NCI-H187 treated with DMSO at 0.1 percent for 48 hours (cell line): Measurements from ENCODE around the gene ABLIM2.
"Not testable (repeated sequence)": the region's sequence is repeated elsewhere in the genome, so short reads cannot be mapped to it uniquely, and the experiment has no call there.

Experiments
- DNase-seq: peaks from one replicate; lab custom pipeline; 2025; lab: John Stamatoyannopoulos, UW

Gene ABLIM2

DNA sequence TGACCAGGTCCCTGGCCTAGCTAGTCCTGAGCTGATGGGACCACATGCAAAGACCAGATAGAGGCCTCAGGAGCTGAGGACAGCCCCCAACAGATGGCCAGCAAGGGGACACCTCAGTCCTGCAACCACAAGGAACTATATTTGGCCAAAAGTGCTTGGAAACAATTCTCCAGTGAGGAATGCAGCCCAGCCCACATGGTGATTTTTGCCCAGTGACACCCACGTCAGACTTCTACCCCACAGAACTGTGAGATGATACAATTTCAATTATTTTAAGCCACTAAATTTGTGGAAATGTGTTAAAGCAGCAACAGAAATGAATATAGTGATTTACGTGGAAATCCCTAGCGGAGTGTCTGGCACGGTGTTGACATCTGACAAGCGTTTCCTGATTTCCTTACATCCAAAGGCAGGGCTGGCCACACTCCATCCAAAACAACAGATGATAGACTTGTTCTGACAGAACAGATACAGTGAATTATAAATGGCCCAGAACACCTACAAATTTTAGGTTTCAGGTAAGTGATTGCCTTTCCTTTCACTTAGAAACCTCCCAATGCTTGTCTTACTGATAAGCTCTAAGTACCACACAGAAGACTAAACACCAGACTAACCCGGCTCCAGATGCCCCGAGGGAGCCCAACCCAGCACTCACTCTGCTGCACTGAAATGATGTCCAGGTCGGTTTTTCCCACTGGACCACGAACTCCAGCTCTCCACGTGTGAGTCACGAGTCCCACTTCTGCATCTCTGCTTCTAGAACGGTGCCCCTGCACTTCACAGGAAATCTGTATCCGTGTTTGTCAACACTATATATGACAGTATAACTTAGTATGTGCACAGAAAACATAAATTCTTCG is 224.7 kb downstream of the ABLIM2 start:
- DNase-seq: no peak

- no peak for DNase-seq
Measured at GRCh38 chr4:7932287-7932686, 226.3 kb downstream of the ABLIM2 start.

GRCh38 chr4:7929118-7929951 is 229.3 kb downstream of the ABLIM2 start:
- DNase-seq: no peak

- DNase-seq: no peak
Measured at GRCh38 chr4:7928711-7929110, 229.9 kb downstream of the ABLIM2 start.

GRCh38 chr4:7926822-7927221 is 231.8 kb downstream of the ABLIM2 start:
- DNase-seq: no peak

DNA sequence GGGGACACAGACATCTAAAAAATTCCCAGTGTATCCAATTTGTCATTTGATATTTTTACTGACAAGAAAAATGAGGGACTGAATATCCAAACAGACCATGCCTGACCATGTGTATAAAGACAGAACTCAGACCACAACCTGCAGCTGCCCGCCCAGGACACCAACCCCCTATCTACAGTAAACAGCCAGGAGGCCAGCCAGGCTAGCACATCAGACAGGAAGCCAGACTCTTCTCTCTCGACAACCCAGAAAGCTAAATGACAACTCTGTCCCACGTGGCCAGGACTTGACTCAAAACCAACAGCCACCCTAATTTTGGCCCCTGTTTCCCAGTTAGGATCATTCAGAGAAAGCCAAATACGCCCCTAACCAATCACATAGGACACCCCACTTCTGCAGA is 234.0 kb downstream of the ABLIM2 start:
- no peak for DNase-seq

- no peak for DNase-seq
Measured at GRCh38 chr4:7924163-7924562, 234.4 kb downstream of the ABLIM2 start.

GRCh38 chr4:7922466-7922865 is 236.1 kb downstream of the ABLIM2 start:
- DNase-seq: no peak

- no peak for DNase-seq
Measured at GRCh38 chr4:7918981-7919380, 239.6 kb downstream of the ABLIM2 start.

DNA sequence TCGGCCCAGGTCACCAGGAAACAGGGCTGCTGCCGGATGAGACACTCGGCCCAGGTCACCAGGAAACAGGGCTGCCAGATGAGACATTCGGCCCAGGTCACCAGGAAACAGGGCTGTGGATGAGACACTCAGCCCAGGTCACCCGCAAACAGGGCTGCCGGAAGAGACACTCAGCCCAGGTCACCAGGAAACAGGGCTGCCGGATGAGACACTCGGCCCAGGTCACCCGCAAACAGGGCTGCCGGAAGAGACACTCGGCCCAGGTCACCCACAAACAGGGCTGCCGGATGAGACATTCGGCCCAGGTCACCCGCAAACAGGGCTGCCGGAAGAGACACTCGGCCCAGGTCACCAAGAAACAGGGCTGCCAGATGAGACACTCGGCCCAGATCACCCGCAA is 240.4 kb downstream of the ABLIM2 start:
- DNase-seq: not testable (repeated sequence)

- DNase-seq: no peak
Measured at GRCh38 chr4:7917669-7918068, 240.9 kb downstream of the ABLIM2 start.

DNA sequence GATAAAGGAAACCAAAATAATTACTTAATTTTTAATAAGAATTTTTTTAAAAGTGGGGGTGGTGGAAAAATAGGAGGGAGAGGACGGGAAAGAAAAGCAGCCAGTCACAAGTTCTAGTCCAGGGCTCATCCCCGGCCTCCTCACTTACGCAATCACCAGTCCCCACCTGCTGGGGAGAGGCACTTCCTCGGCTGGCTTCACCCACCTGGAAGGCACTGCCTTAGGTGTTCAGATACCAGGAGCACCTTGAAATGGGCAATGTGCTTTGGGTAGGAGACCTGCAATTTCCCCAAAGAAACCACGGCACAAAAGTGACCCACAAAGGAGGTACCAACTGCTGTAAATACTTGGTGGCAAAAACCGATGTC is 242.8 kb downstream of the ABLIM2 start:
- no peak for DNase-seq
